ENCODE results near the gene IL34. TPM values are rescaled to one million over a fixed set of nuclear protein-coding genes. Genes with fewer than 3 reads are reported as not detected.
A peak's percentile ranks its signal among the peaks of the same experiment; 100 is the strongest.
"Not testable (repeated sequence)": the region's sequence is repeated elsewhere in the genome, so short reads cannot be mapped to it uniquely, and the experiment has no call there.

Gene IL34
- total RNA-seq, 2 donors from 2014 or later, result 3.0 to 5.6 TPM

- WGBS, 2 experiments (ENCODE audit: insufficient coverage in 1 of 2, insufficient read length in 1 of 2), result 94 to 100% methylated on average over 2 to 3 of the region's 3 CpGs
- peaks cover 50% of the 10 kb centered on the region for H3K9me3 Mint-ChIP-seq
- no peak overlapping the region for H3K27ac Mint-ChIP-seq
- no peak overlapping the region for H3K9ac ChIP-seq (ENCODE audit: extremely low read depth, low read length, poor library complexity, severe bottlenecking)
- DNase-seq, result no peak
- peaks cover 37% of the 10 kb centered on the region for H3K36me3 Mint-ChIP-seq (ENCODE audit: low read depth)
- no peaks in the 10 kb centered on the region for H3K27me3 Mint-ChIP-seq (ENCODE audit: insufficient read depth)
- H3K9me3 ChIP-seq (ENCODE audit: control insufficient read depth, low read length), result peaks cover 29% of the 10 kb centered on the region
- peaks cover 24% of the 10 kb centered on the region for H3K4me1 Mint-ChIP-seq
- no peaks in the 10 kb centered on the region for H3K36me3 ChIP-seq (ENCODE audit: control insufficient read depth, insufficient read depth, low read length)
- TF ChIP-seq CTCF (conservative IDR thresholded peaks at IDR 0.05), result no peak
- H3K4me1 ChIP-seq (ENCODE audit: control insufficient read depth, insufficient read depth, low read length), result no peaks in the 10 kb centered on the region
- no peak overlapping the region for H3K4me3 Mint-ChIP-seq
- no peak overlapping the region for H3K4me3 ChIP-seq (ENCODE audit: low read length)
- no peaks in the 10 kb centered on the region for H3K27me3 ChIP-seq (ENCODE audit: control insufficient read depth, insufficient read depth, low read length, poor library complexity, severe bottlenecking)
- no peak overlapping the region for H3K27ac ChIP-seq (ENCODE audit: low read depth, low read length)
Measured at GRCh38 chr16:70627696-70628095, 18.7 kb upstream of the IL34 start.

- Mint-ChIP-seq H3K4me3 (no peak overlapping the region), H3K4me1 (peaks cover 8% of the 10 kb centered on the region), H3K9me3 (peaks cover 33% of the 10 kb centered on the region), H3K27ac (no peak overlapping the region), H3K27me3 (ENCODE audit: insufficient read depth) (no peaks in the 10 kb centered on the region), H3K36me3 (ENCODE audit: low read depth) (peaks cover 32% of the 10 kb centered on the region)
- Histone ChIP-seq H3K9ac (ENCODE audit: extremely low read depth, low read length, poor library complexity, severe bottlenecking) (no peak overlapping the region), H3K27ac (ENCODE audit: low read depth, low read length) (no peak overlapping the region), H3K4me1 (ENCODE audit: control insufficient read depth, insufficient read depth, low read length) (no peaks in the 10 kb centered on the region), H3K4me3 (ENCODE audit: low read length) (no peak overlapping the region), H3K27me3 (ENCODE audit: control insufficient read depth, insufficient read depth, low read length, poor library complexity, severe bottlenecking) (no peaks in the 10 kb centered on the region), H3K9me3 (ENCODE audit: control insufficient read depth, low read length) (peaks cover 23% of the 10 kb centered on the region), H3K36me3 (ENCODE audit: control insufficient read depth, insufficient read depth, low read length) (no peaks in the 10 kb centered on the region)
- WGBS, 2 experiments (ENCODE audit: insufficient coverage in 1 of 2, insufficient read length in 1 of 2), result 83 to 96% methylated on average over 1 to 3 of the region's 3 CpGs
- DNase-seq, result no peak
- TF ChIP-seq CTCF (conservative IDR thresholded peaks at IDR 0.05), result no peak
Measured at GRCh38 chr16:70630960-70631745, 15.2 kb upstream of the IL34 start.

GRCh38 chr16:70632273-70632672, 14.1 kb upstream of the IL34 start:
- Mint-ChIP-seq H3K9me3 (peaks cover 26% of the 10 kb centered on the region), H3K4me3 (no peak overlapping the region), H3K4me1 (peaks cover 8% of the 10 kb centered on the region), H3K27ac (no peak overlapping the region), H3K36me3 (ENCODE audit: low read depth) (peaks cover 29% of the 10 kb centered on the region), H3K27me3 (ENCODE audit: insufficient read depth) (no peaks in the 10 kb centered on the region)
- whole genome bisulfite sequencing, 2 experiments (ENCODE audit: insufficient coverage in 1 of 2, insufficient read length in 1 of 2), result 97% methylated on average over 4 to 5 of the region's 5 CpGs
- Histone ChIP-seq H3K9me3 (ENCODE audit: control insufficient read depth, low read length) (peaks cover 16% of the 10 kb centered on the region), H3K9ac (ENCODE audit: extremely low read depth, low read length, poor library complexity, severe bottlenecking) (no peak overlapping the region), H3K4me3 (ENCODE audit: low read length) (no peak overlapping the region), H3K36me3 (ENCODE audit: control insufficient read depth, insufficient read depth, low read length) (no peaks in the 10 kb centered on the region), H3K27ac (ENCODE audit: low read depth, low read length) (no peak overlapping the region), H3K4me1 (ENCODE audit: control insufficient read depth, insufficient read depth, low read length) (no peaks in the 10 kb centered on the region), H3K27me3 (ENCODE audit: control insufficient read depth, insufficient read depth, low read length, poor library complexity, severe bottlenecking) (no peaks in the 10 kb centered on the region)
- DNase-seq, result no peak
- TF ChIP-seq CTCF (conservative IDR thresholded peaks at IDR 0.05), result no peak

GRCh38 chr16:70633617-70634016, 12.7 kb upstream of the IL34 start:
- H3K4me3 ChIP-seq (ENCODE audit: low read length); H3K4me1 ChIP-seq (ENCODE audit: control insufficient read depth, insufficient read depth, low read length); H3K9ac ChIP-seq (ENCODE audit: extremely low read depth, low read length, poor library complexity, severe bottlenecking); H3K4me3 Mint-ChIP-seq; DNase-seq; H3K4me1 Mint-ChIP-seq; H3K36me3 ChIP-seq (ENCODE audit: control insufficient read depth, insufficient read depth, low read length); H3K27me3 Mint-ChIP-seq (ENCODE audit: insufficient read depth); H3K27me3 ChIP-seq (ENCODE audit: control insufficient read depth, insufficient read depth, low read length, poor library complexity, severe bottlenecking); H3K27ac ChIP-seq (ENCODE audit: low read depth, low read length): not testable (repeated sequence)
- 83 to 100% methylated on average over 3 to 10 of the region's 10 CpGs for WGBS, 2 experiments (ENCODE audit: insufficient coverage in 1 of 2, insufficient read length in 1 of 2)
- H3K9me3 Mint-ChIP-seq, result peaks cover 17% of the 10 kb centered on the region
- H3K9me3 ChIP-seq (ENCODE audit: control insufficient read depth, low read length), result peaks cover 16% of the 10 kb centered on the region
- H3K27ac Mint-ChIP-seq, result peak overlapping the region; percentile 58
- peaks cover 22% of the 10 kb centered on the region for H3K36me3 Mint-ChIP-seq (ENCODE audit: low read depth)
